Astrocyte of the hippocampus (primary cell): ENCODE measurements around the gene LTF.
A peak's percentile ranks its signal among the peaks of the same experiment; 100 is the strongest.

Experiments
- DNase-seq: peaks from one replicate; pipeline ENCODE4 v3.0.0; 2011; ENCODE audit warnings: low read depth, low spot score

Gene LTF

GRCh38 chr3:46469680-46470357, 5.1 kb upstream of the LTF start:
- DNase-seq: no peak

- DNase-seq: no peak
Measured at GRCh38 chr3:46468753-46469600, 4.3 kb upstream of the LTF start.

GRCh38 chr3:46467562-46467961, 2.9 kb upstream of the LTF start:
- no peak for DNase-seq

GRCh38 chr3:46466871-46467403, 2.2 kb upstream of the LTF start:
- DNase-seq: no peak

GRCh38 chr3:46466273-46466672, 1.6 kb upstream of the LTF start:
- no peak for DNase-seq

DNA sequence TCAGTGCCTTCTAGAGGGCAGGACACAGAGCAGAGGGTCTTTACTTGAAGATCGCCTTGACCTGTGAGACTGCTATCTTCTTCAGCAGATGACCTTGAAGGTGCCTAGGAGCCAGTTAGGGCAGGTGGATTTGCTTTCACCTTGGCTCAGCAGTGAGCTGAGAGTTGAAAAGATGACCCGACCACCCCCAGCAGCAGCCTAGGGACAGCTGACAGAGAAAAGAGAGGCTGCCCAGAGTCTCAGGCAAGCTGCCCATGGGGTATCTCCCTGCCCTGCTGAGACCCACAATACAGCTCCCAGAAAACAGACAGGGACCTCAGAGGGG, 453 bp upstream of the LTF start:
- no peak for DNase-seq

DNA sequence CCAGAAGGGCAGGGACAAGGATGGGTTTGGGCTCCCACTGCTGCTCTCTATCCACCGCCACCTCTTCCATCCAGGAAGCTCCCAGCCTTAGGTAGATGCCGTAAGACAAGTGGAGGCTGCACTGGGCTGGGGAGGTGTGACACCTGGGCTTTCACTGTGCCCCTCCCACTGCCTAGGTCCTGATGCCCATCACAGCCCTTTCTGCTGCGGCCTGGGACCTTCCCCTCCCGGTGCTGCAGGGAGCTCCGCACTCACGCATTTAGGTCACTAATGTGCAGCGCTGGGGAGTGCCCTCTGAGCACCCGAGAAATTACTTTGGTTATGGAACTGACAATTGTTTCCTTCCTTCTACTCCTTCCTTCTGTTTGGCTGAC, 850 bp downstream of the LTF start:
- no peak for DNase-seq

DNA sequence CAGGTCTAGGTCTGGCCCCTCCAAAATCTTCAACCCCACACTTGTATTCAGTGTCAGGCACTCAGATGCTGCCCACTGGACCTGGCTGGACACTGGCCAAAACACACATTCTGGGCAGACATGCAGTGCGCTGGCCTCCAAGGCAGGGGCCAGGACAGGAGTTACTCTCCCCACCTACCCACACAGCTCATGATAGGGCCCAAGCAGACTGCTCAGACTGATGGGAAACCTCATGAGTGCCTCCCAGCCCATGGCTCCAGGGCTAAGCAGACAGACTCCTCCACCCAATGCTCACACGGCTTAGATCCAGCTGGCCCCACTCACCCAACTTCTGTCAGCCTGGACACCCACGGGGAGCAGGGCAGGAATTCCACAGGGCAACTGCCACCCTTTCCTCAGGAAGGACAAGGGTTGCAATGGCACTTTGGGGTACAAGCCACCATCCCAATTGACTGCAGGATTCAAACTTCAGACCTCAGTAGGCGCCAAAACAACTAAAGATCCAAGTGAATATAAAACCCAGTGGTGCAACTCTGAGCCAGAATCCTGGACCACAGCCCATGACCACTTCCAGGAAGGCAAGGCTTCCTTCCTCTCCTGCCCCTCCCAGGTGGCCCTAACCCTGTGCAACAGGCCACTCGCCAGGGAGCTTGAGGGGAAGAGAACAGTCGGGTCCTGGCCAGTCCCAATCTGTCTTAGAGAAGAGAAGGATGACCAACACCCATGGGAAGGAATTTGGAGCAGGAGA, 1.4 kb downstream of the LTF start:
- no peak for DNase-seq

DNA sequence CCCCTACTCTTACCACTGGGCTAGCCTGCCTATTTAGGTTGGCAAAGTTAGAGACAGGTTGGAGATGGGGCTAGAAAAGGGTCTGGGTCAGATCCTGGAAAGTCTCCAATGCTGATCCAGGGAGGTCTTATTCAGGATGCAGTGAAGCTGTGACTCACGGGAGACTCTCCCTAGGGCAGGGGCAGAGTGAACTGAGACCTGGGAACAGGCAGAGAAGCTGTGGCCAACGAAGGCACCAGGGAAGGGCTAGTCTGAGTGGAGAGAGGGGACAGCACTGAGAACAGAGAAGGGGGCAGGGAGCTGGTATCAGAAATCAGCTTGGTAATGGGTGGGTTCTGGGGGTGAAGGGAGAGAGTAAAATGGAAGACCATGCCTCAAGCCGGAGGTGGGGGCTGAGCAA, 2.2 kb downstream of the LTF start:
- DNase-seq: no peak

- peak; percentile 29 for DNase-seq
Measured at GRCh38 chr3:46462111-46462510, 2.6 kb downstream of the LTF start.

- no peak for DNase-seq
Measured at GRCh38 chr3:46460051-46460450, 4.7 kb downstream of the LTF start.

GRCh38 chr3:46456118-46456517, 8.6 kb downstream of the LTF start:
- no peak for DNase-seq

DNA sequence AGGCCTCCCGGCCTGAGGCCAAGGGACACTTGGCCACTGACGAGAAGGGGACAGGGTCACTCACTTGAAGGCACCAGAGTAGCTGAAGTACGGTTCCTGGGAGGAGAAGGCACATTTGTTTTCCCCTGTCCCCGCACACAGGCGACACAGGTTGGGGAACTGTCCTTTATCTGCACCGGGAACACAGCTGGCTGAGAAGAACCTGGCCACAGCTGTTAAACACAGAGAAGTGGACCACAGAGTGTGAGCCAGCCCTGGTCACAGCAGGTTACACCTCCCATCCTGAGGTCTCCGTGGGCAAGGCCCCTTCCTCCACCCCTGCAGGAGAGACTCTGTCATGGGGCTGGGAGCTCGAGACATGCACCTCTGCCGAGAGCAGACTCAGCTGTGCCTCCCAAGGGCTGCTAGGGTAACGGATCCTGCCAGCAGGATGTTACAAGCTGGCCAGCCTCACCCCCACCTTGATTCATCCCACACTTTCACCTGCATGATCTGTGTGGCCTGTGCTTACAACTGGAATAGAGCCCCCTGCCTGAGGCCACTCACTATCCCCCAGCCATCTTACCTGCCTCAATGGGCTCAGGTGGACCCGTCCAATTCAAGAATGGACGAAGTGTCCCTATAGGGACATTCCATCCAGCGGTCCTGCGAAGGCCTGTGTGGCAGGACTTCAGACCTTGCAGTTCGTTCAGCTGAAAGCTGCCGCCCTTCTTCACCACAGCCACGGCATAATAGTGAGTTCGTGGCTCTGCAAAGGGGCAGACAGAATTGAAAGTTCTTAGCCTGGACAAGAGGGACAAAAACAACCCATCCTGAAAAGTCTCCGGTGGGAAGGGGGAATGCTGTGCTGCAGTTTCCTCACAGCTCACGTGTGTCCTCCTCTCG, 9.2 kb downstream of the LTF start:
- no peak for DNase-seq

GRCh38 chr3:46454606-46455005, 10.1 kb downstream of the LTF start:
- no peak for DNase-seq

GRCh38 chr3:46454209-46454595, 10.5 kb downstream of the LTF start:
- no peak for DNase-seq

DNA sequence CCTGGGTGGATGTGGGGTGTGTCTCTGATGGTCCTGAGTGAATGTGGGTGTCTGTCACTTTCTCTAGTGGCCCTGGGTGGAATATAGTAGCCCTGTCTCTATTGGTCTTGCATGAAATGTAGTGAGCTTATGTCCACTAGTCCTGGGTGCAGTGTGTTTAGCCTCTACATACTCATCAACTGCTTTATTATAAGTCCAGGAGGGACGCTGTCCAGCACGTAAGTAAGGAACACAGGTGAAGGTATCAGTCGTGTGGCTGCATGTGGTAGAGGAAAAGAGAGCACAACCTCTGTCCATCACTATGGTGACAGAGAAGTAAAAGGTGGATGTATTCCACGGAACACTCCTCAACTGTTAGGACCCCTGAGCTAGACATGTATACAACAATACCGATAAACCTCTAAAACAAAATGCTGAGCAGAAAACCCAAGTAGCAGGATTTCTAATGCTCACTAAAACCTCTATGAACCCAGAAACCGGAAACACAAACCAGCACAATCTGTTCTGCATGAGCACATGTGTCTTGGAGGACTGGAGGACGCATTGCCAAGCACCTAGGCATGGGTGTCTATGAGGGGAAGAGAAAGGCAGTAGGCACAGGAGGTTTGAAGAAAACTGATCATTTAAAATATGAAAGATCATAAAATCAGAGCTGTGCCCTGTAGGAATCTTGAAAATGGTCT, 11.0 kb downstream of the LTF start:
- no peak for DNase-seq

- no peak for DNase-seq
Measured at GRCh38 chr3:46449755-46450552, 14.8 kb downstream of the LTF start.

- DNase-seq: no peak
Measured at GRCh38 chr3:46448721-46449120, 16.0 kb downstream of the LTF start.

DNA sequence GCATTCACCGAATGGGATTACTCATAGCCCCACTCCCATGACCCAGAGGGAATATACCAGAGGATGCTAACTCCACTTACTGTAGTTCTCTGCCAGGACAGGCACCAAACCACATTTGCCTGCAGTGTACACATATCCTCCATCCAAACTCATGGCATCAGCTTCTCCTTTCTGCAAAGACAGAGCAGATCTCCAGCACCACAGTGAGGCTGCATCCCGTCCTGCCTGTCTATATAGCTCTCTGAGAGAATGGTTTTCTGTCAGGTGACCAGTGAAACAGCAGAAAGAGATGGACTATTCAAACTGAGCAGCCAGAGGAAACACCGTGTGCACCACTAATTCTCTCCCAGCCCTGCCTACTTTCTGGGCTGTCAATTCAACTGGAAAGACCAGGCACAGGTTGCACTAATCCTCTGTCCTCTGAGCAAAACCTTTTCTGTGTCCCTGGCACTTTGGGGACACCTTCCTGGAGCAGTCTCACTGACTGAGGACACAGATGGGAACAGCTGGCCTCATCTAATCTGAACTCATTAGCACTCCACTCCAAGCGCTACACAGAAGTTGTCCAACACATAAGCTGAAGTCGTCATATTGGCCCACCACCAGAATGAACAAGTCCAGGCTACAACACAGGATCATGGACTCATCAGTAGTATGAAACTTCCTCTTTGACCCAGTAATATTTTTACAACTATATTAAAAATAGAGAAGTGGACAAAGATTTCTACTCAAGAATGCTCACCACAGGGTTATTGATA, 17.3 kb downstream of the LTF start:
- DNase-seq: no peak
